NCI-H2029 treated with DMSO at 0.1 percent for 48 hours (cell line): Measurements from ENCODE around the gene ABLIM1.
A peak's percentile ranks its signal among the peaks of the same experiment; 100 is the strongest.

Experiments
- DNase-seq: peaks from one replicate; lab custom pipeline; 2025; lab: John Stamatoyannopoulos, UW

Gene ABLIM1

DNA sequence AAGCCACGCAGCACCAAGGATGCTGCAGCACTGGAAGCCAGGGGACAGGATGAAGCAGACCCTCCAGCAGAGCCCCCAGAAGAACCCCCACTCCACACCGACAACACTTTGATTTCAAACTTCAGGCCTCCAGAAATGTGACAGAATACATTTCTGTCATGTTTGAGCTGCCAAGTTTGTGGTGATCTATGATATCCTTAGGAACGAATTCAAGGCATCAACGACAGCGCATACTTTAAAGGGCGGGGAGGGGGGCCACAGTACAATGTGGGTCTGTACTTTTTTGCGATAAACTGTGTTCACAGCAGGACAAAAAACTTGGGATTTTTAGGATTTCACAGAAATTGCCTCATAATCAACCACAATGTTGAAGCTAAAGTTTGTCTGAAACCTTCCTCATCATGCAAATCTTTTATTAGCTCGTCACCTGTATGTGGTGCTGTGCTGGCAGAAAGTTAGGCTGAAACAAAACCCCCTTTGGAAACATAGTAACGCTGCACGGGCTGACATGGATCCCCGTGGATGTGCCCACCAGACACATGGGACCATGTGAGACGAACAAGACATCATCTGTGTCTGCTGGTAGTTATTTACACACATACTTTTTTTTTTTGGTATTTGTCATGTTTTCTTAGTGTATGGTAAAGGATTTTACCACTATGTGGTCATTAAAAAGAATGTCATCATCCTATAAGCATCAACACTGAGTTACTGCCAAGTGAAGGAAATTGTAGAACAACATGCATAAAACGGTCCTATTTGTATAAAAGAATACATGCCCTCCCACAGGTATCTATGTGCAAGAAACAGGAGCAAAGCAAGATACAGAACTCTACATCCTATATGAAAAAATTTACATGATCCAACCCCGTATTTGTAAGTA, 140.5 kb downstream of the ABLIM1 start:
- no peak for DNase-seq

DNA sequence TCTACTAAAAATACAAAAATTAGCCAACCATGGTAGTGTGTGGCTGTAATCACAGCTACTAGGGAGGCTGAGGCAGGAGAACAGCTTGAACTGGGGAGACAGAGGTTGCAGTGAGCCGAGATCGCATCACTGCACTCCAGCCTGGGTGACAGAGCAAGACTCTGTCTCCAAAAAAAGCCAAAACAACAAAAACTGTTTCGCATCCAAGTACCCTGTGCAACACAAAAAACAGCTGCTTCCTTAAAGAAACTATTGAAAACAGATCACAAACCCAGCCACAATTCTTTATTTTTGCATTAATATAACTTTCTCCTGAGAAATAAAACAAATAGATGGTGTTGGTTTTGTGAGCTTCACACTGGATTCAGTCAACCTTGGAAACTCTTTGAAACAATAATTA, 141.7 kb downstream of the ABLIM1 start:
- no peak for DNase-seq

DNA sequence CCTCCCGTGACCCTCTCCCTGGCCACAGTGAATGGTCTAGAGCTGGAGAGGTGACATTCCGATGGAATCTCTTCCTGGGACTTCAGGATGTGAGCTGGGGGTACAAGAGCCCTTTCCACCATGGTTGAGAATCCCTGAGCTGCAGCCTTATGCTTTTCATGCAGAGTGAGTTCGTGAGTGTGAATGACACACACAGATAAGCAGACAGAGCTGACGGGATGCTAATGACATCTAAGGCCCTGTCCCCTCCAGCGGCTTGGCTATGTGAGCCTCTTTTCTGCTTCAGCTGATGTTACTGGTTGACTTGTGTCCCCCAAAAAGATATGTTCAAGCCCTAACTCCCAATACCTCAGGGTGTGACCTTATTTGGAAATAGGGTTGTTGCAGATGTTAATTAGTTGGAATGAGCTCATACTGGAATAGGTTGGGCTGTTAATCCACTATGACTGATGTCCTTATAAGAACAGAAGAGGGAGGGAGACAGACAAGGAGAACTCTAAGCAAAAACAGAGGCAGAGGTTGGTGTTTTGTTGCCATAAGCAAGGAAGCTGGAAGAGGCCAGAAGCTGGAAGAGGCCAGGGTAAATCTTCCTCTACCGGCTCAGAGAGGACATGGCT, 142.7 kb downstream of the ABLIM1 start:
- no peak for DNase-seq

DNA sequence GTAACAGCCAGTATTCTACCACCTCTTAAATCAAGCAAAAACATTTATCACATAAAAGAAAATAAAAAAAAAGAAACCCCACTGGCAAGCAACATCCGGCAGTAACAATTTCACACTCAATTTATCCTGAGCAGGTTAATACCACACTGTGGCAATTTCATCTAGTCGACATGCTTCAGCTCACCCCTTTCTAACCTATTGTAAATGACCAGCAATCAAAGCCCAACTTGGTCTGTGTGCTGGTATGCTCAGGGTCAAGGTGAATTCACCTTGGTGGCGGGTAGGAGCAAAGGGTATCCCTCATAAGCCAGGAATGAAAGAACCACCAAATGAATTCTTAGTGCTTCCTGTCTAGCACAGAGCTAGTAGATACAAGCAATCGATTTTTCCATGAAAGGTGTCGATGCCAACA, 144.7 kb downstream of the ABLIM1 start:
- DNase-seq = no peak

DNA sequence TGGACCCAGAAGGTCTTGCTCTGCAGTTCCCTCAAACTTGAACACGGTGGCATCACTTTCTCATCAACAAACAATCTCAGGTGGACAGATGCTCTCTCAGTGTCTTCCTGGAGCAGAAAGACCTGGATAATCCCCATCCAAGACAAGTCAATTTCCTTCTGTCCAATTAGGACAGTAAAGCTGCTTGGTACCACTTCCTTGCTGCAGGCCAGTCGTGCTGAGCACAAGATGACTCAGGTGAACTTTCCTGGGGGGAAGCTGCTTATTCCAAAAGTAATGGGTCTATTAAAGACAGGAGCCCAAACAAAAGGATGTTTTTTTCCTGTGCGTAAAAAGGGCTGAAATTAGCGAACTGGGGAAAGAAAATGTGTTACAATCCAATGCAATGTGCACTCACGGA, 146.2 kb downstream of the ABLIM1 start:
- DNase-seq = no peak

DNA sequence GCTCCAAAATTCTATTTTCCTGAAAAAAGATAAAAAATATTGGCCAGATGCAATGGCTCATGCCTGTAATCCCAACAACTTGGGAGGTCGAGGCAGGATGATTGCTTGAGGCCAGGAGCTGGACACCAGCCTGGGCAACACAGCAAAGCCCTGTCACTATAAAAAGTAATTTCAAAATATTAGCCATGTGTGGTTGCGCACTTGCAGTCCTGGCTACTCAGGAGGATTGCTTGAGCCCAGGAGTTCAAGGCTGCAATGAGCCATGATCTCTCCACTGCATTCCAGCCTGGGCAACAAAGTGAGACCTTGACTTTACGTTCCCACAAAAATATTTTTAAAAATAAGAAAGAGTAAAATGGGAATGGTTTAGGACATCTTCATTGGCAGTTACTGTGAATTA, 149.7 kb downstream of the ABLIM1 start:
- no peak for DNase-seq

DNA sequence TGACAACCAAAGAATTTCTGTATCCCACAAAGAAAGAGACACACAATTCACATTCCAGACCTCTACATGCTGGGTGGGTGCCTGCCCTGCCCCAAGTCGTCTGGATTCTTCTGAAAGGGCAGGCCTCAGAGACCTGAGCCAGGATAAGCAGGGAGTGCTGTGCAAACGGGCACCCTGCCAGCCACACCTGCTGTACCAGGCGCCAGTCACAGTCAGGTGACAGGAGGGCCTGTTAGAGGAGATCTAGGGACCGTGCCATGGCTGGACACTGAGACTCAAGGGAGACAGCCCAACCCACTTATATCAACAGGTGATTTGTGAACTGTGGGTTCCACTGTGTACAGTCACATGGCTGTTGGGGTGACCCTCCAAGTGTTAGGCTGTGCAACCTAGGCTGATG, 150.6 kb downstream of the ABLIM1 start:
- peak; percentile 30 for DNase-seq

DNA sequence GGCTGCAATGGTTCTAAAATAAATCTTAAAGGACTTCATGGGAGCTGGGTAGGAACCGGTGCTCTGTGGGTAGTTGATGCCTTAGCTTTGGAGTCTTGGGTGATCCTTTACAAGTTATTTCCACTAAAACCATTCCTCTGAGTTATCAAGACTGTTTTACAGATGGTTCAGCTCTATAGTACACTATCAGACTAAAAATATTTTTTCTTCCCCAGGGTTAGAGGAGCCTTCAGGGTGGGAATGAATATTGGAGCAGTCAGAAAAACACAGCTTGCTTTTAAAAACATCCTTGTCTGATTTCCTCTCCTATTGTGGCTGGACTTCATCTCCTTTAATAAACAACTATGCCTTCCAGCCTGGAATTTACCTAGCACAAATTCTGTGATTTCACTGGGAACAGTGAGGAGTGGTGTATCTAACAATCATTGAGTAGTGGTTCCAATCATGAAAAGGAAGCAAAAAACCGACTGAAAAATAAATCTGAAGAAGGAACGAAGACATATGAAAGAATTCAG, 151.1 kb downstream of the ABLIM1 start:
- no peak for DNase-seq

DNA sequence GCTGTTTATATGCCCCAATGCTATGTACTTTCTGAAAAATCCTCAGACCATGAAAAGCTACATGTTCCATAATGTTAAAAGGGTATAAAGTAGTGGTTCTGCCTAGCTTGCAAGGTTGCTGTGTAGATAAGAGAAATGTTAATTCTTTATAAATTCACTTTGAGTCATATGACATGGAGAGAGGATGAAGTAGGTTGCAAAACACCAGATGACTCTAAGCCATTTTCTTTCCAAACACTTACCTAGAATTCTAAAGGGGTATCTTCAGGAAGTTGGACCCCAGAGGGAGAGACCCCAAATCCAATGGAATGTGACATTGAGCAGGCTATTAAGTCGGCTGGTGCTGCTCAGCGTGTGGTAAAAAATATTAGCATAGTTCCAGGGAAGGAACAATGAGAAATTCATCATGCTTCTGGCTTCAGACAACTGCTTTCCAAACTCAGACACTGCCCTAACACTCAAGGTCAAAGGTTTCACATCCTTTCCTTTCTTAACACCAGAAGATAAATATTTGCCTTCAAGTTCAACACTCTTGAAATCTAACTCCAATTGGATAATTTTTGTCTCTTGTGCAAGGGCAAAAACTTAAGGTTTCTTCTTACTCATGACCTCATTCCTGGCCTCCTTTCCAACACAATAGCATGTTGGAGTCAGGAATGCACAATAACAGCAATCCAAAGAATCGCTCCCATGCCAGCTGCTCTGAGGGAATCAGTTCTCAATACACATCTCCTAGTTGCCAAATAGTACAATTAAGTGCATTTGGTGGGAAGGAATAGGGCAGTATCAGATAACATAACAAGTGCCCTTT, 153.1 kb downstream of the ABLIM1 start:
- no peak for DNase-seq

DNA sequence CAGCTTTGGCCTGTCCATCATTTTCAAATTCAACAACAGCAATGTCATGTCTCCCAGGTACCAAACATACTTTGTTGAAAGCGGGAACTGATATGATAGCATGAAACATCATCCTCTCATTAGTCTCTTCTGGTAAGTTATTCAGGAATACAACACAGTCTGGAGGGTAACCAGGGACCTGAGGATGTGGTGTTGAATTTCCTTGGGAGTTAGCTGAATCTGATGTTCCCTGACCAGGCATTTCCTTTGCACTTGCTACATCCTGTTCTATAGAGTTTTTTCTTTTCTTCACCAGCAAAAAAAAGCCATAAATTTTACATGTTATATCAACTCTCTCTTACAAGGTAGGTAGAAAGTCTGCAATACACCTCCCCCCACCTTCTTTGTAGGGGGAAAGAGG, 156.0 kb downstream of the ABLIM1 start:
- DNase-seq = no peak

DNA sequence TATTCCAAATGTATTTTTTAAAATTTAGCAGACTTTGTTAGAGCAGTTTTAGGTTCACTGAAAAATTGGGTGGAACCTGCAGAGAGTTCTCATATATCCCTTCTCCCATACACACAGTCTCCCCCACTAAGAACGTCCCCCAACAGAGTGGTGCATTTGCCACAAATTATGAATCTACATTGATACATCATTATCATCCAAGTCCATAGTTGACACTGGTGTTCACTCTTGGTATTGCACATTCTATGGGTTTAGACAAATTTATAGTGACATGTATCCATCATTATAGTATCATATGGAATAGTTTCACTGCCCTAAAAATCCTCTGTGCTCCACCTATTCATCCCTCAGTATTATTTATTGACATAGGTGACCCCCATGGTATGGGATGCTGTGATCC, 156.4 kb downstream of the ABLIM1 start:
- DNase-seq = no peak

DNA sequence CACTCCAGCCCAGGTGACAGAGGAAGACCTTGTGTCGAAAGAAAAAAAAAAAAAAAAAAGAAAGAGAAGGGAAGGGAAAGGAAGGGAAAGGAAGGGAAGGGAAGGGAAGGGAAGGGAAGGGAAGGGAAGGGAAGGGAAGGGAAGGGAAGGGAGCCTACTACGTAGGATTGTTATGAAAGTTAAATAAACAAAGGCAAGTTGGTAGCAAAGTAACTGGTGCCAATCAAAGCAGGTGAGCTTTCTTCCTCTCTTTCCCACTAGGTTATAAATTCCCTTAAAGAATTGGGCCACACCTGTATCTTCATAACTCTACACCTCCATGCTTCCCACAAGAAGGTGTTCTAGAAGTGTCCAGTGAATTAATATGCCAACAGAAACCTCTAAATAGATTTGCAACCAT, 157.4 kb downstream of the ABLIM1 start:
- DNase-seq = no peak

DNA sequence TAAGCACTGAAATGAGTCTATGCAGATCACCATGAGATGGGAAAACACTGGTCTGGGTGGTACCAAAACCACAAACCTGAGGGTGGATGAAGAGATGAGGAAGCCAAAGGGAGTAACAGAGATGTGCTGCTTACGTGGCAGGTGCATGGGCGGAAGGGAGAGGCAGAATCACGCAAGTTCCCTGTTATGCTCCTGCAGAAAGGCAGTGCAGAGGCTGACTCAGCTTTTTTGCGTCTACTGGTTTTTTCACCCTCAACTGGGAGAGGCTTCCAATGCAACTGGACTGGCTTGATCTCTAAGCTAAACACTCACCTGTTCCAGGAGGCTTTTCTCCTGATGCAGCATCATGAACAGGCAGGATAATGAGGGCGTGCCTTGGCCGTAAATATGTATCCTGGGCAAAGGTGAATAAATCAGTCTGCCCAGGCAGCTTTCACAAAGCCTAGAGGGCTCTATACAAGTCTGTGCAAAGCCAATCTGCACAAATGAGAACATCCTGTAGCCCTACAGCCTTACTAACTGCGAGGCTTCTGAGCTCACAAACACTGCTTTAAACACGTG, 158.4 kb downstream of the ABLIM1 start:
- no peak for DNase-seq

DNA sequence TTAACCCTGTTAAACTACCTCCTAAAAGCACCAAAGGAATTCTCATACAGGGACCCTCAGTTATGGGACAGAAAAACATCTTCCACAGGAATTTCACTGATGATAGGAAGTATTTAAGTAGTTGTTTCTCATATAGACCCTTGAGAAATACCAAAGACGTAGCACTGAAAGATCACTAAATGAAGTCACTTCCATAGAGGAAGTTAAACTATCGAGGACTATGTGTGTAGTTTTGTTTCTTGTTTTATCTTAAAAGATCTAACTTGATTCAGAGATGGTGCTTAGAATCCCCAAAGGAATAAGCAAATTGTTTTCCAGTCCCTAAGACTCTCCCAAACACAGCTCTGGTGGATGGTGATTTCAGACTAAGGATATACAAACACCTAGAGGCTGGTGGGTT, 159.0 kb downstream of the ABLIM1 start:
- no peak for DNase-seq

DNA sequence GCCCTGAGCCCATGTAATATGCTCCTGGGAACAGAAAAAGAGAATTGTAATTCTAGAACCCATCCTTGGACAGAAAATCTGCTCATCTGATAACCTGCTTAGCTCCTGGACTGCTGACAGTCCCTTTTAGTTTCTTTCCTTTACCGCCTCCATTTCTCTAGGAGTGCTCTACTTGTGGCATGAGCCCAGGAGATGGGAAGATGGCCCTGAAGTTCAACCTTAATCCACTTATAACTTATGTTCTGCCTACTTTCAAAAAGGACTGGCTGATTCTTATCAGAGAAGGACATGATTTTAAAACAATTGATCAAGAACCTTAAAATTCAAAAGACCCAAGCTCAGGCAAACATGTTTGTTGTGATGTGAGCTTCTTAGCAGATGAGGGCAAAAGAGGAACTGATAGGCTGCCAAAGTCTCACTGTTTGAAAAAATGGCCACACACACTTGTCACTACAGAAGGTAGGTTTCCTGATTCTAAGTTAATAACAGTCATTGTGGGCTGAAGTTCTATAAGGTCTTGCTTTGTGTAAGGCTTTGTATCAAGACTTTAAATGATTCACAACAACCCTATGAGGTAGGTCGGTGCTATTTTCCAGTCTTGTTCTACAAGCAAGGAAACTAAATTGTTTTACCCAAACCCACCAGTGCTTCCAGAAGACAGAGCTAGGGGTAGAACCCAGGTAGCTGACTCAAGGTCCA, 159.5 kb downstream of the ABLIM1 start:
- DNase-seq = no peak

DNA sequence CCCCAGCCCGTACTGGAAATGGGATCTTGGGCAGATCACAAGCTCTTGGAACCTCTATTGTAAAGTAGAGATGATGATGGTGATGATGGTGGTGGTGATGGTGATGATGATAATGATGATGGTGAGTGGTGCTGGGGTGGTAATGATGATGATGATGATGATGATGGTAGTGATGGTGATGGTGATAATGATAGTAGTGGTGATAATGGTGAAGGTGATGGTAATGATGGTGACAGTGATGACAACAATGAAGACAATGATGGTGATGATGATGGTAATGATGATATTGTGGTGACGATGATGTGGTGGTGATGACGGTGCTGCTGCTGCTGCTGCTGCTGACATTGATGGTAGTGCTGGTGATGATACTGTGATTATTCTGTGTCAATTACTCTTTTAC, 162.8 kb downstream of the ABLIM1 start:
- no peak for DNase-seq

DNA sequence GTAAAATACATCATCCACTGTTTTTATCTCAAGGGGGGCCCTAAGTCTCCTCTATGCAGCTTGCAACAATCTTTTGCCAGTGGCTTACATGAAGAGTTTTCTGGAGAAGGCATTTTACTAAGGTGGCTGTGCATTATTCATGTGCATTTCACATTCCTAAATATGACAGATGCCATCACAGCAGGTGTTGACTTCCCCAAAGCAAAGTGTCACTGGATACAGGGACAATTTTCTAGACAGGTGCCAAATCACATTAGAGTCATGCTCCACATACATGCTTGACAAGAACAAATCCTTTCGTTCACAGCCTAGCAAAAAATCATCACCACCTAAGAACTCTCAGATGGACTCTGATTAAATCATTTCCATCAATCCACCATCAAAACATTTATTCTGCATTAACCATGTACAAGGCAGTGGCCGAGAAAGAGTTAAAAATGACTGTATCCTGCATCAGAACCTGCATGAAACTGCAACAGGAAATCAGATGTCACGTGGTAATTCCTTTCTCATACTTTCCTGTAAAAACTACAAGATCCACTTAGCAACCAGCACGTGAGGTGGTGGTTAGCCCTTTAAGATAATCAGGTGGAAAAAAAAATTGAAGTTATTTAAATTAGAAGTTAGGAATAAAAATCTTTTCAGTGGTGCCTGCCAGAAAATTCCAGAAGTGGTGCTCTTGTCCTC, 165.6 kb downstream of the ABLIM1 start:
- DNase-seq = no peak

DNA sequence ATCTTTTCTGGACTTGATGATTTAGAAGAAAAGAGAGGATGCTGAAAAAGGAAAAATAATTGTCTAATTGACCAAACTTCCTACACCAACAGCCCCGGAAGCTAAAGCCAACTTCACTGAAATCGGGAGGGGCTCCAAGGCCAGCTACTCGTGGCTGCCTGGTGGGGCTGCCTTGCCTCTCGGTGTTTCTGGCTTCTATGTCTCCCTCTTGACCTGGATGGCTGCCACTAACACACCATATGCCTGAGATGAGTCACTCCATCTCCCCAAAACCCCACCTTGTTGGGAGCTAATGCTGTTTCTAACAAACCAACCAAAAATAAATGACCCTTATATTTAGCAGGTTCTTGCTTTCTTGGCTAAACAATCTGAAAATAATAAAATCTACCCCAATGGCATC, 166.1 kb downstream of the ABLIM1 start:
- DNase-seq = no peak

DNA sequence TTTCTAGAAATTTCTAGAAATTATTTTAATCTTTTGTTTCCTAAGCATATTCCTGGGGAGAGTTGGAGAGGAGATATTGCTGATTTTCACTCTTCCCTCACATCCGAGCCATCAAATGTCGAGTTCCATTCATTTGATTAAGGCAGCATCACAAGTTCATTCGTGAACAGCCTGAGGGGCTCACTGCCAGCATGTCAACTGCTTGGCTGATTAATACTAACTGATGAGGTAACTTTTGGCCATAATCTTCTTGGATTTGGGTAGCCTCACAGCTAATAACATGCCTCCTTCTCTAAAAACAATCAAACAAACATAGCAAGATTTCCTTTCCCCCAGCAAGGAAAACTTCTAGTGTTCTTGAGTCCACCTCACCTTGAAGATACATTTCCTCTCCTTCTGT, 166.7 kb downstream of the ABLIM1 start:
- DNase-seq = no peak

DNA sequence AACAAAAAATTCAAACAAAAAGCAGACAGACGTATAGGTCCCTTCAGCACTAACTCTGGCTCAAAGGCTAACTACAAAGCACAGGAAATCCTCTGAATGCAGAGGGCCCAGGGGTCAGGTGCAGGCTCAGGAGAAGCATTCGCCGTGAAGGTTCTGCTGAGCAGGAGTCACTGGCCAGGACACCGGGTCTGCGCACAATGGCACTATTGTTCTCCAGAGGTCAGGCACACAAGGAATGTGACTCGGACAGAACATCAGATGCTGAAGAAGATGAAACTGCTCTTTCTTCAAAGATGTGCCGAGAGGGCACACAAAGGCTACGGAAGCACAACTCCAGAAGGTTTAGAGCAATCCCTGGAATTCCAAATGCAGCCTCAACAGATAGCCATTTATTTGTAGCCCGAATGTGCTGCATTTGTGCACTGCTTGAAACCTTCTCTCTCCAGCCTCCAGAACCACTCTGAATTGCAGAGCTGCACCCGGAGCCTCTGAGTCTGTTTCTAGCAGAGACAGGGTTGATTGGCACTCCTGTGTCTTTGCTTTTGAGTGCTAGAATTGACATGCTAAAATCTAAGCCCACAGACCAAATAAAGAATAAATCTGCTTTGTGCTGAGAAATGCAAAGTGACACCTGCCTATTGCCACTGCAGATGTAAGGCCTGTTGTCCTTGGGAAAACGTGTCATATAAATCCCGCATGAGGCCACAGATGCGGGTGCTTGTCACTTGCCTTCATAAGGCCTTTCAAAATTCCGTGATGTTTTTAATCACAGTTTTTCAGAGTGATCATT, 168.4 kb downstream of the ABLIM1 start:
- DNase-seq = no peak
